Mesendoderm (in vitro differentiated cells): ENCODE data around the gene CTIF.

ENCODE experiments used
- DNase-seq: peaks from one replicate; pipeline ENCODE4 v3.0.0; 2013
- H2AK5ac ChIP-seq: 2 replicates; pipeline ENCODE4 v1.6.1; 2013; ENCODE audit warnings: low read length, inconsistent platforms
- H2BK120ac ChIP-seq: 2 replicates; pipeline ENCODE4 v1.6.1; 2013; ENCODE audit warnings: low read depth, mild to moderate bottlenecking, low read length, moderate library complexity, mixed read lengths
- H2BK15ac ChIP-seq: replicated peaks from 2 replicates; pipeline ENCODE4 v1.6.1; 2013; ENCODE audit warnings: low read depth, mild to moderate bottlenecking, moderate library complexity
- H2BK5ac ChIP-seq: 2 replicates; pipeline ENCODE4 v1.6.1; 2013; ENCODE audit warnings: low read length, inconsistent platforms
- H3K18ac ChIP-seq: 2 replicates; pipeline ENCODE4 v1.6.1; 2013; ENCODE audit warnings: mild to moderate bottlenecking, low read length, mixed read lengths
- H3K23ac ChIP-seq: one replicate; pipeline ENCODE4 v1.6.1; 2013; ENCODE audit warnings: low read length
- H3K27ac ChIP-seq: 2 replicates; pipeline ENCODE4 v1.5.1; 2013; ENCODE audit warnings: low read depth, mild to moderate bottlenecking, inconsistent platforms, low read length, moderate library complexity
- H3K27me3 ChIP-seq: 2 replicates; pipeline ENCODE4 v1.6.1; 2013; ENCODE audit warnings: low read length, control low read depth, mild to moderate bottlenecking, inconsistent platforms; ENCODE audit not compliant: insufficient read depth, poor library complexity
- H3K36me3 ChIP-seq: 2 replicates; pipeline ENCODE4 v1.6.1; 2013; ENCODE audit warnings: low read length, inconsistent platforms; ENCODE audit not compliant: control insufficient read depth, insufficient read depth
- H3K4ac ChIP-seq: one replicate; pipeline ENCODE4 v1.6.1; 2013; ENCODE audit warnings: low read depth, mild to moderate bottlenecking, low read length, moderate library complexity
- H3K4me1 ChIP-seq: 2 replicates; pipeline ENCODE4 v1.6.1; 2013; ENCODE audit warnings: low read depth, low read length, inconsistent platforms; ENCODE audit not compliant: control insufficient read depth
- H3K4me2 ChIP-seq: 2 replicates; pipeline ENCODE4 v1.6.1; 2013; ENCODE audit warnings: low read length
- H3K4me3 ChIP-seq: 2 replicates; pipeline ENCODE4 v1.5.1; 2013; ENCODE audit warnings: mild to moderate bottlenecking, low read length
- H3K56ac ChIP-seq: one replicate; pipeline ENCODE4 v1.6.1; 2013; ENCODE audit warnings: low read length
- H3K79me1 ChIP-seq: 2 replicates; pipeline ENCODE4 v1.6.1; 2013; ENCODE audit warnings: low read length, inconsistent platforms
- H3K79me2 ChIP-seq: 2 replicates; pipeline ENCODE4 v1.6.1; 2013; ENCODE audit warnings: mild to moderate bottlenecking, low read length; ENCODE audit not compliant: control insufficient read depth, insufficient read depth
- H3K9ac ChIP-seq: 2 replicates; pipeline ENCODE4 v1.6.1; 2013; ENCODE audit warnings: low read length, inconsistent platforms
- H4K5ac ChIP-seq: one replicate; pipeline ENCODE4 v1.6.1; 2013; ENCODE audit warnings: low read length
- H4K8ac ChIP-seq: one replicate; pipeline ENCODE4 v1.6.1; 2013; ENCODE audit warnings: low read depth, mild to moderate bottlenecking, control low read depth, low read length, moderate library complexity
- WGBS: extraction: QIAGEN DNeasy Blood & Tissue Kit; methylation state at CpG from one replicate; pipeline ENCODE4 v1.1.7; 2013; ENCODE audit warnings: low lambda C conversion rate, missing lambda C conversion rate; ENCODE audit not compliant: insufficient coverage; ENCODE audit errors: extremely low coverage; 5-methylcytosine and 5-hydroxymethylcytosine counted together

The CTIF gene

GRCh38 chr18:48695671-48696070 is 156.8 kb downstream of the CTIF start:
- DNase-seq: no peak
- H3K23ac ChIP-seq: no peak overlapping the region
- H3K36me3 ChIP-seq: no peaks in the 10 kb centered on the region
- no peak overlapping the region for H2BK5ac ChIP-seq
- no peak overlapping the region for H3K4ac ChIP-seq
- H3K9ac ChIP-seq: no peak overlapping the region
- no peak overlapping the region for H2BK120ac ChIP-seq
- no CpG with 5 or more reads among the region's 9 CpGs for WGBS
- no peak overlapping the region for H3K4me3 ChIP-seq
- H3K79me1 ChIP-seq: no peaks in the 10 kb centered on the region
- H3K18ac ChIP-seq: no peak overlapping the region
- H3K27me3 ChIP-seq: no peaks in the 10 kb centered on the region
- H3K56ac ChIP-seq: no peak overlapping the region
- no peak overlapping the region for H4K5ac ChIP-seq
- no peak overlapping the region for H3K4me2 ChIP-seq
- H2BK15ac ChIP-seq: no peak overlapping the region
- H4K8ac ChIP-seq: no peak overlapping the region
- no peak overlapping the region for H3K27ac ChIP-seq
- no peaks in the 10 kb centered on the region for H3K79me2 ChIP-seq
- H2AK5ac ChIP-seq: no peak overlapping the region
- H3K4me1 ChIP-seq: no peaks in the 10 kb centered on the region

GRCh38 chr18:48696218-48696617 is 157.4 kb downstream of the CTIF start:
- Histone ChIP-seq H2AK5ac (no peak overlapping the region), H3K79me2 (no peaks in the 10 kb centered on the region), H2BK120ac (no peak overlapping the region), H3K23ac (no peak overlapping the region), H3K27me3 (no peaks in the 10 kb centered on the region), H3K79me1 (no peaks in the 10 kb centered on the region), H3K4ac (no peak overlapping the region), H2BK5ac (no peak overlapping the region), H3K56ac (no peak overlapping the region), H2BK15ac (no peak overlapping the region), H3K4me3 (no peak overlapping the region), H4K8ac (no peak overlapping the region), H3K36me3 (no peaks in the 10 kb centered on the region), H3K4me1 (no peaks in the 10 kb centered on the region), H3K4me2 (no peak overlapping the region), H3K27ac (no peak overlapping the region), H4K5ac (no peak overlapping the region), H3K9ac (no peak overlapping the region), H3K18ac (no peak overlapping the region)
- no CpG with 5 or more reads among the region's 8 CpGs for WGBS
- DNase-seq: no peak

- no peak overlapping the region for H2BK5ac ChIP-seq
- H3K27ac ChIP-seq: no peak overlapping the region
- no peaks in the 10 kb centered on the region for H3K36me3 ChIP-seq
- H3K56ac ChIP-seq: no peak overlapping the region
- no peak overlapping the region for H2BK15ac ChIP-seq
- H3K79me1 ChIP-seq: no peaks in the 10 kb centered on the region
- H4K8ac ChIP-seq: no peak overlapping the region
- H2AK5ac ChIP-seq: no peak overlapping the region
- no peak overlapping the region for H3K4ac ChIP-seq
- no peak overlapping the region for H4K5ac ChIP-seq
- no peak overlapping the region for H2BK120ac ChIP-seq
- no peaks in the 10 kb centered on the region for H3K79me2 ChIP-seq
- no peaks in the 10 kb centered on the region for H3K27me3 ChIP-seq
- no peak overlapping the region for H3K18ac ChIP-seq
- no peaks in the 10 kb centered on the region for H3K4me1 ChIP-seq
- no peak overlapping the region for H3K23ac ChIP-seq
- H3K4me3 ChIP-seq: no peak overlapping the region
- no CpG with 5 or more reads among the region's 1 CpG for WGBS
- no peak overlapping the region for H3K9ac ChIP-seq
- H3K4me2 ChIP-seq: no peak overlapping the region
- no peak for DNase-seq
These were observed 158.6 kb downstream of the CTIF start for GRCh38 chr18:48697441-48697840.

GRCh38 chr18:48698707-48699106 is 159.9 kb downstream of the CTIF start:
- Histone ChIP-seq H3K9ac (no peak overlapping the region), H3K4me2 (no peak overlapping the region), H3K79me1 (no peaks in the 10 kb centered on the region), H3K4me3 (no peak overlapping the region), H2AK5ac (no peak overlapping the region), H2BK120ac (no peak overlapping the region), H4K5ac (no peak overlapping the region), H2BK15ac (no peak overlapping the region), H3K27ac (no peak overlapping the region), H3K36me3 (no peaks in the 10 kb centered on the region), H3K27me3 (no peaks in the 10 kb centered on the region), H3K4me1 (no peaks in the 10 kb centered on the region), H3K79me2 (no peaks in the 10 kb centered on the region), H3K23ac (no peak overlapping the region), H4K8ac (no peak overlapping the region), H3K56ac (no peak overlapping the region), H3K18ac (no peak overlapping the region), H2BK5ac (no peak overlapping the region), H3K4ac (no peak overlapping the region)
- no peak for DNase-seq
- WGBS: no CpG with 5 or more reads among the region's 5 CpGs

GRCh38 chr18:48699761-48700160 is 160.9 kb downstream of the CTIF start:
- H3K18ac ChIP-seq: no peak overlapping the region
- H4K5ac ChIP-seq: no peak overlapping the region
- H3K23ac ChIP-seq: no peak overlapping the region
- H4K8ac ChIP-seq: no peak overlapping the region
- no peaks in the 10 kb centered on the region for H3K79me2 ChIP-seq
- H3K56ac ChIP-seq: no peak overlapping the region
- no CpG with 5 or more reads among the region's 7 CpGs for WGBS
- no peak overlapping the region for H2BK5ac ChIP-seq
- no peak overlapping the region for H3K27ac ChIP-seq
- no peak overlapping the region for H2AK5ac ChIP-seq
- H3K4me1 ChIP-seq: no peaks in the 10 kb centered on the region
- H2BK120ac ChIP-seq: no peak overlapping the region
- no peak overlapping the region for H3K4me3 ChIP-seq
- no peak overlapping the region for H3K4ac ChIP-seq
- no peaks in the 10 kb centered on the region for H3K36me3 ChIP-seq
- DNase-seq: no peak
- no peak overlapping the region for H3K4me2 ChIP-seq
- H3K79me1 ChIP-seq: no peaks in the 10 kb centered on the region
- no peak overlapping the region for H3K9ac ChIP-seq
- H2BK15ac ChIP-seq: no peak overlapping the region
- no peaks in the 10 kb centered on the region for H3K27me3 ChIP-seq

- whole genome bisulfite sequencing: no CpG with 5 or more reads among the region's 9 CpGs
These were observed 161.6 kb downstream of the CTIF start for GRCh38 chr18:48700446-48700845.

More at GRCh38 chr18:48700446-48700845, 161.6 kb downstream of the CTIF start:
- Histone ChIP-seq H3K27me3 (no peaks in the 10 kb centered on the region), H3K56ac (no peak overlapping the region), H4K5ac (no peak overlapping the region), H2AK5ac (no peak overlapping the region), H3K18ac (no peak overlapping the region), H3K36me3 (no peaks in the 10 kb centered on the region), H3K4me1 (no peaks in the 10 kb centered on the region), H3K4me2 (no peak overlapping the region), H3K4ac (no peak overlapping the region), H2BK15ac (no peak overlapping the region), H2BK120ac (no peak overlapping the region), H3K79me1 (no peaks in the 10 kb centered on the region), H3K23ac (no peak overlapping the region), H3K27ac (no peak overlapping the region), H3K4me3 (no peak overlapping the region), H3K79me2 (no peaks in the 10 kb centered on the region), H3K9ac (no peak overlapping the region), H4K8ac (no peak overlapping the region), H2BK5ac (no peak overlapping the region)
- no peak for DNase-seq
